ENCODE results near the gene SLC22A16.

The SLC22A16 gene

GRCh38 chr6:110394409-110394808 is 82.0 kb downstream of the SLC22A16 start:
- Histone ChIP-seq H3K9ac (ENCODE audit: low read length) (no peak overlapping the region), H3K4me1 (ENCODE audit: low read length) (no peaks in the 10 kb centered on the region), H3K27ac (ENCODE audit: low read length) (no peak overlapping the region), H3K27me3 (ENCODE audit: low read depth, low read length) (no peaks in the 10 kb centered on the region), H3K4me2 (ENCODE audit: low read length) (no peak overlapping the region), H3K9me3 (ENCODE audit: insufficient read depth, low read length) (no peaks in the 10 kb centered on the region), H4K20me1 (ENCODE audit: insufficient read depth, low read length) (no peaks in the 10 kb centered on the region), H3K4me3 (ENCODE audit: low read length) (no peak overlapping the region), H3K79me2 (ENCODE audit: low read length) (no peaks in the 10 kb centered on the region), H2AFZ (ENCODE audit: low read depth, low read length) (no peak overlapping the region), H3K36me3 (replicated peaks; ENCODE audit: low read depth, low read length) (no peaks in the 10 kb centered on the region)
- no peak for TF ChIP-seq EZH2phosphoT487 (IDR thresholded peaks at IDR 0.05; ENCODE audit: low read depth)
- TF ChIP-seq CTCF (IDR thresholded peaks at IDR 0.05; ENCODE audit: low read depth, low read length): no peak

- no peaks in the 10 kb centered on the region for H4K20me1 ChIP-seq (ENCODE audit: insufficient read depth, low read length)
- H3K9ac ChIP-seq (ENCODE audit: low read length): no peak overlapping the region
- H2AFZ ChIP-seq (ENCODE audit: low read depth, low read length): no peak overlapping the region
- no peaks in the 10 kb centered on the region for H3K27me3 ChIP-seq (ENCODE audit: low read depth, low read length)
- no peaks in the 10 kb centered on the region for H3K4me1 ChIP-seq (ENCODE audit: low read length)
- no peaks in the 10 kb centered on the region for H3K9me3 ChIP-seq (ENCODE audit: insufficient read depth, low read length)
- H3K4me3 ChIP-seq (ENCODE audit: low read length): no peak overlapping the region
- H3K36me3 ChIP-seq (replicated peaks; ENCODE audit: low read depth, low read length): no peaks in the 10 kb centered on the region
- H3K4me2 ChIP-seq (ENCODE audit: low read length): no peak overlapping the region
- TF ChIP-seq EZH2phosphoT487 (IDR thresholded peaks at IDR 0.05; ENCODE audit: low read depth) (no peak), CTCF (IDR thresholded peaks at IDR 0.05; ENCODE audit: low read depth, low read length) (no peak)
- no peaks in the 10 kb centered on the region for H3K79me2 ChIP-seq (ENCODE audit: low read length)
- H3K27ac ChIP-seq (ENCODE audit: low read length): no peak overlapping the region
These were observed 83.7 kb downstream of the SLC22A16 start for GRCh38 chr6:110392727-110393126.

GRCh38 chr6:110390404-110390803 is 86.0 kb downstream of the SLC22A16 start:
- Histone ChIP-seq H3K9ac (ENCODE audit: low read length) (no peak overlapping the region), H3K4me2 (ENCODE audit: low read length) (no peak overlapping the region), H3K36me3 (replicated peaks; ENCODE audit: low read depth, low read length) (no peaks in the 10 kb centered on the region)

GRCh38 chr6:110389689-110390382 is 86.6 kb downstream of the SLC22A16 start:
- H3K9me3 ChIP-seq (ENCODE audit: insufficient read depth, low read length): no peaks in the 10 kb centered on the region
- no peak overlapping the region for H3K9ac ChIP-seq (ENCODE audit: low read length)
- no peaks in the 10 kb centered on the region for H3K79me2 ChIP-seq (ENCODE audit: low read length)
- no peaks in the 10 kb centered on the region for H3K4me1 ChIP-seq (ENCODE audit: low read length)
- no peaks in the 10 kb centered on the region for H3K36me3 ChIP-seq (replicated peaks; ENCODE audit: low read depth, low read length)
- H4K20me1 ChIP-seq (ENCODE audit: insufficient read depth, low read length): no peaks in the 10 kb centered on the region
- no peak overlapping the region for H3K4me2 ChIP-seq (ENCODE audit: low read length)
- H3K27me3 ChIP-seq (ENCODE audit: low read depth, low read length): no peaks in the 10 kb centered on the region
- TF ChIP-seq EZH2phosphoT487 (IDR thresholded peaks at IDR 0.05; ENCODE audit: low read depth): no peak
- no peak for TF ChIP-seq CTCF (IDR thresholded peaks at IDR 0.05; ENCODE audit: low read depth, low read length)
- H3K4me3 ChIP-seq (ENCODE audit: low read length): no peak overlapping the region
- H2AFZ ChIP-seq (ENCODE audit: low read depth, low read length): no peak overlapping the region
- H3K27ac ChIP-seq (ENCODE audit: low read length): no peak overlapping the region

More at GRCh38 chr6:110390404-110390803, 86.0 kb downstream of the SLC22A16 start:
- Histone ChIP-seq H3K4me3 (ENCODE audit: low read length) (no peak overlapping the region), H3K27ac (ENCODE audit: low read length) (no peak overlapping the region), H3K9me3 (ENCODE audit: insufficient read depth, low read length) (no peaks in the 10 kb centered on the region), H2AFZ (ENCODE audit: low read depth, low read length) (no peak overlapping the region), H4K20me1 (ENCODE audit: insufficient read depth, low read length) (no peaks in the 10 kb centered on the region), H3K4me1 (ENCODE audit: low read length) (no peaks in the 10 kb centered on the region), H3K79me2 (ENCODE audit: low read length) (no peaks in the 10 kb centered on the region), H3K27me3 (ENCODE audit: low read depth, low read length) (no peaks in the 10 kb centered on the region)
- no peak for TF ChIP-seq EZH2phosphoT487 (IDR thresholded peaks at IDR 0.05; ENCODE audit: low read depth)
- no peak for TF ChIP-seq CTCF (IDR thresholded peaks at IDR 0.05; ENCODE audit: low read depth, low read length)

Measured in OCI-LY3 (cell line).